Measurements from ENCODE around the gene TSSK3.

The TSSK3 gene

GRCh38 chr1:32333251-32333963 lies 28.9 kb upstream of the TSSK3 start:
- peaks cover 49% of the 10 kb centered on the region for H4K20me1 ChIP-seq (ENCODE audit: insufficient read depth, low read length, poor library complexity, severe bottlenecking)
- H3K4me3 ChIP-seq (ENCODE audit: low read length, poor library complexity, severe bottlenecking) = peak overlapping the region; percentile 78
- peaks cover 27% of the 10 kb centered on the region for H3K4me1 ChIP-seq (ENCODE audit: insufficient read depth, low read length, poor library complexity, severe bottlenecking)

GRCh38 chr1:32334274-32334861 lies 28.0 kb upstream of the TSSK3 start:
- peak overlapping the region; percentile 75 for H3K4me2 ChIP-seq (ENCODE audit: low read depth, low read length, poor library complexity, severe bottlenecking)
- H3F3A ChIP-seq (ENCODE audit: low read depth) = no peaks in the 10 kb centered on the region; the same call in 1 of the 2 replicates
- H3K9me3 ChIP-seq (ENCODE audit: insufficient read depth, low read depth, low read length) = no peaks in the 10 kb centered on the region
- H3K79me2 ChIP-seq (ENCODE audit: insufficient read depth, low read length) = peaks cover 38% of the 10 kb centered on the region
- no peaks in the 10 kb centered on the region for H3K27me3 ChIP-seq (ENCODE audit: insufficient read depth, low read length, poor library complexity, severe bottlenecking)
- no peak overlapping the region for H2AFZ ChIP-seq (ENCODE audit: low read length)
- peaks cover 27% of the 10 kb centered on the region for H3K4me1 ChIP-seq (ENCODE audit: insufficient read depth, low read length, poor library complexity, severe bottlenecking)
- H3K9me2 ChIP-seq (replicated peaks; ENCODE audit: low read depth, low read length) = no peaks in the 10 kb centered on the region
- H4K20me1 ChIP-seq (ENCODE audit: insufficient read depth, low read length, poor library complexity, severe bottlenecking) = peaks cover 46% of the 10 kb centered on the region
- H3K4me3 ChIP-seq (ENCODE audit: low read length, poor library complexity, severe bottlenecking) = peak overlapping the region; percentile 78
- peaks cover 48% of the 10 kb centered on the region; the same call in 1 of the 2 replicates for H3K36me3 ChIP-seq (ENCODE audit: insufficient read depth, low read length)
- H3K9ac ChIP-seq (ENCODE audit: low read depth, low read length, poor library complexity, severe bottlenecking) = peak overlapping the region; percentile 75
- TF ChIP-seq EZH2phosphoT487 (IDR thresholded peaks at IDR 0.05; ENCODE audit: borderline replicate concordance) = no peak
- TF ChIP-seq CTCF (conservative IDR thresholded peaks at IDR 0.05; ENCODE audit: low read length) = no peak

More at GRCh38 chr1:32333251-32333963, 28.9 kb upstream of the TSSK3 start:
- Histone ChIP-seq H3K79me2 (ENCODE audit: insufficient read depth, low read length) (peaks cover 38% of the 10 kb centered on the region), H3F3A (ENCODE audit: low read depth) (no peaks in the 10 kb centered on the region; the same call in 1 of the 2 replicates), H3K9me2 (replicated peaks; ENCODE audit: low read depth, low read length) (no peaks in the 10 kb centered on the region), H2AFZ (ENCODE audit: low read length) (no peak overlapping the region), H3K9ac (ENCODE audit: low read depth, low read length, poor library complexity, severe bottlenecking) (peak overlapping the region; percentile 75), H3K4me2 (ENCODE audit: low read depth, low read length, poor library complexity, severe bottlenecking) (peak overlapping the region; percentile 75), H3K27me3 (ENCODE audit: insufficient read depth, low read length, poor library complexity, severe bottlenecking) (no peaks in the 10 kb centered on the region), H3K9me3 (ENCODE audit: insufficient read depth, low read depth, low read length) (no peaks in the 10 kb centered on the region), H3K36me3 (ENCODE audit: insufficient read depth, low read length) (peaks cover 58% of the 10 kb centered on the region; the same call in 1 of the 2 replicates)
- TF ChIP-seq EZH2phosphoT487 (IDR thresholded peaks at IDR 0.05; ENCODE audit: borderline replicate concordance) (no peak), CTCF (conservative IDR thresholded peaks at IDR 0.05; ENCODE audit: low read length) (no peak)

- H3F3A ChIP-seq (ENCODE audit: low read depth) = no peaks in the 10 kb centered on the region; the same call in 1 of the 2 replicates
- H3K36me3 ChIP-seq (ENCODE audit: insufficient read depth, low read length) = peaks cover 42% of the 10 kb centered on the region; the same call in 1 of the 2 replicates
- H3K4me2 ChIP-seq (ENCODE audit: low read depth, low read length, poor library complexity, severe bottlenecking) = peak overlapping the region; percentile 75
- H4K20me1 ChIP-seq (ENCODE audit: insufficient read depth, low read length, poor library complexity, severe bottlenecking) = peaks cover 46% of the 10 kb centered on the region
- TF ChIP-seq CTCF (conservative IDR thresholded peaks at IDR 0.05; ENCODE audit: low read length) = peak; percentile 78
- no peak for TF ChIP-seq EZH2phosphoT487 (IDR thresholded peaks at IDR 0.05; ENCODE audit: borderline replicate concordance)
- H3K9me3 ChIP-seq (ENCODE audit: insufficient read depth, low read depth, low read length) = no peaks in the 10 kb centered on the region
- peak overlapping the region; percentile 75 for H3K9ac ChIP-seq (ENCODE audit: low read depth, low read length, poor library complexity, severe bottlenecking)
- H3K79me2 ChIP-seq (ENCODE audit: insufficient read depth, low read length) = peaks cover 38% of the 10 kb centered on the region
- no peaks in the 10 kb centered on the region for H3K27me3 ChIP-seq (ENCODE audit: insufficient read depth, low read length, poor library complexity, severe bottlenecking)
- no peak overlapping the region for H2AFZ ChIP-seq (ENCODE audit: low read length)
- H3K4me1 ChIP-seq (ENCODE audit: insufficient read depth, low read length, poor library complexity, severe bottlenecking) = peaks cover 27% of the 10 kb centered on the region
- H3K4me3 ChIP-seq (ENCODE audit: low read length, poor library complexity, severe bottlenecking) = peak overlapping the region; percentile 78
- no peaks in the 10 kb centered on the region for H3K9me2 ChIP-seq (replicated peaks; ENCODE audit: low read depth, low read length)
These were observed 27.3 kb upstream of the TSSK3 start for GRCh38 chr1:32334864-32335534.
